IPS DF 19.7 (cell line): ENCODE measurements around the gene UBE2J1.
"Not testable (repeated sequence)": the region's sequence is repeated elsewhere in the genome, so short reads cannot be mapped to it uniquely, and the experiment has no call there.

Experiments
- DNase-seq: peaks from one replicate; pipeline ENCODE4 v3.0.0-alpha.2; 2013; ENCODE audit warnings: low read depth, low spot score

Gene UBE2J1

DNA sequence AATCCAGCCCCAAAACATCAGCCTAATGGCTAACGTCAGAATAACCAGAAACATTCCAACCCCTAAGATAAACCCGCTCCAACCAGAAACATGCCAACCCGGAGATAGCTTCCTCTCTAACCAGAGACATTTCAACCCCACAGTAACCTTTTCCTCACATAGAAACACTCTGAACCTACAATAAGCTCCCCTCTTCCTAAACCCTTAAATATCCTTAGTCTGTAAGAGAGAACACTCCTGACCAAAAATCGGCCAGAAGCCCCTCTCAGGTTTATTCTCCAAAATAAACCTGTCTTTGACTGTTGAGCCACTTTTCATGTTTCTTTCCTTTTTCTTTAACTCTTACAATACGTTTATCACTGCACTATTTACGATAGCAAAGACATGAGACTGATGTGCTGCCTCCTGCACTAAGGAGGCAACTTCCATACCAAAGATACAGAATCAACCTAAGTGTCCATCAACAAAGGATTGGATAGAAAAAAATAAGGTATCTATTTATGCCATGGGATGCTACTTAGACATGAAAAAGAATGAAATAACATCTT, 32.4 kb downstream of the UBE2J1 start:
- DNase-seq, result no peak

DNA sequence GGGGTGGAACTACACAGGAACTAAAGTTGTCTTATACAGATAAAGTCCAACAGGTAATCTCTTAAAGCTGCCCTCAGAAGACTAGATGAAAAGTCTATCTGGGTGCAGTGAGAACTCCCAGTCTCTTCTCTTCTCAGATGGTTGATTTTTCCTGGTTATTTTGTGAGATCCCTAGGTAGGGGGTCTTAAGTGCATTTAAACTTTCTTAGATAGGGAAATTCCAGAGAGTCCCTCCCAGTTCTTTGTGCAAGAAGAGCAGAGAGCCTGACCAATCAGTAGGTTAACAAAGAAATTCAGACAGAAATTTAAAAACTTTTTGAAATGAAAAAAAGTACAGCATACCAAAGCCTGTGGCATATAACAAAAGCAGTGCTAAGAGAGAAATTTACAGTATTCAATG, 35.5 kb downstream of the UBE2J1 start:
- no peak for DNase-seq

DNA sequence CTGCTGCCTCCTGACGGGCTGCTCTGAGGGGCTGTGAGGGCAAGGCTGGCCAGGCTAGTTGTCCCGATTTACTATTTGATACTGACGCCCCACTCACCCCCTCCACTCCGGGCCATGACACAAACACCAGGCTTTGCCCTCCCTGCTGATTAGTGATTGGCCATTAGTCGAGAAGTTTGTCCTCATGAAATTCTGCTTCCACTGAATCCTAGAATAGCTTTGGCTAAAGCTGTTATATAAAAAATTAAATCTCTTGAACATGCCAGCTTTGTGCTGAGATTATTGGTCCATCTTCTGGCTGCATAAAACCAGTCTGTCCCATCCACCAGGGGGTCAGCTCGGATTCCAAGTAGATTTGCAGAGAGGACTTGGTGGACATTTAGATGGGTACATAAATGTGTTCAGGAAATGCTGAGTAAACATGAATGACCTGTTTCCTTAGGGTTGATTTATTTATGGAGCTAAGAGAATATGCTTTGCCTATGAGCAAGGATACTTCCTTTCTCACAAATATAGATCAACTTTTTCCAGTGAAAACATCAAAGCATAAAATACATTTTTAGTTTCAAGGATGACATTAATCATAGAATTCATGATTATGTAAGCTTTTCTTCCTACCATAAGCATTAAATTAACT, 37.2 kb downstream of the UBE2J1 start, which contains the start of gene GABRR2:
Gene GABRR2 (minus strand): TSS at position 51 of the 637 bp plus-strand sequence. CDS start 134 bp downstream, outside the sequence.
- DNase-seq, result no peak

DNA sequence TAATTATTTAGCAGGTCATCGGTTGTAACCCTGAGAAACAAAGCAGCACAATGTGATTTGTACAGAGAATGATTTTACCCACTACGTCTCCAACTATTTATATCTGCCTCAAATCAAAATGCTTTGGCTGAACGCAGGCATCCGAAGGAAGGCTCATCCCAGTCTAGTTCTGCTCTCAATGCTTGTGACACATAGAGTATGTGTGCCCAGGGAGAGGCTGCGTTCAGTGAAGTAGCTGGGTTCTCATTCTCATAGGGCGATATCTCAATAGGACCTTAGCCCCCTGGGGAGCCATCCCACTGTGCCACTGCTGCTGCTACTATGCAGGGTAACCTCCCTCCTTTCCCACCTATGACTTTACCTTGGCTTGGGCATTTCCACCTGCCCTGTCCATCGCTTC, 37.8 kb downstream of the UBE2J1 start:
- DNase-seq, result no peak

DNA sequence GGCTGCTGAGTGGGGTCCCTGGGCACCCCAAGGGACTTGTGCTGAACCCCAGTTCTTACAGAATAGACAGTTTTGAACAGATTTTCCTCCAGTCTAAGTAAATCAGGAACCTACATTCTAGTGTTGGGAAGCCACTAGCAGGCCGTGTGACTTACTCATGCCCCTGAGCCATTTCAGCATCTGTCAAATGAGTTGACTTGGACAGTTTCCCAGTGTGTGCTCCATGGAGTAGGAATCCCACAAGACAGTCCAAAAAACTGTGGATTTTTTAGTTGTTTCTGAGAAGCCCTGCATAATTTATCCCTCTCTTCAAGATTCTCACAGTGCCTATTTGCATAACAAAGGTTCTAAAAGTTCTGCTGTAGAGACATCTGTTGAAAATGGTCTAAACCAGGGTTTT, 39.5 kb downstream of the UBE2J1 start:
- DNase-seq, result no peak

DNA sequence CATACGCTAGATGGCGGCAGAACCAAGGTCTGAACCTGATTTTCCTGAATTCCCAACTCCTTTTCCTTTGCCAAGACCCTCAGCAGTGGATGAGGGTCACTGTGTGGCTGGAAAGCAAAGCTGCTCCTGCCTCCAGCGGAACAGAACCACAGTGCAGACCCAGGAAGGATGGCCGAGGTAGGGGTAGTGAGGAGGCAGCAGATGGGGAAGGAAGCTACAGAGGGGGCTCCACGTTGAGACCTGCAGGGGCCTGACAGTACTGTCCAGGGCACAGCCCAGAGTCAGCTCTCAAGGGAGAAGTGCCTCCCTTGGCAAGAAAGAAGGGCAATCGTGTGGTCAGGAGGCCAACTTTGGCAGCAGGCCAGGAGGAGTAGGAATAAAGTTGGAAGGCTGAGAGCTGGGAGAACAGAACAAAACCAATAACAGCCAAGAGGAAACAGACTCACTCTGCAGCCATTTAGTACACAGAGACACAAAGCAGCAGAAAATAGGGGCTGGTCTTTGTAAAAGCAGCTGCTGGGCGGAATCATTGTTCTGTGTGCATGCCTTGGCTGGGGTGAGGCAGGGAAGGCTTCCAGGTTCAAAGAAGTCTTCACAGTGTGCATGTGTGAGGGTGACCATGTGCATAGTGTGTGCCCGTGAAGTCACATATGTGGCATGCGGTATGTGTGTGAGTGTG, 40.5 kb downstream of the UBE2J1 start:
- DNase-seq, result peak; percentile 61

DNA sequence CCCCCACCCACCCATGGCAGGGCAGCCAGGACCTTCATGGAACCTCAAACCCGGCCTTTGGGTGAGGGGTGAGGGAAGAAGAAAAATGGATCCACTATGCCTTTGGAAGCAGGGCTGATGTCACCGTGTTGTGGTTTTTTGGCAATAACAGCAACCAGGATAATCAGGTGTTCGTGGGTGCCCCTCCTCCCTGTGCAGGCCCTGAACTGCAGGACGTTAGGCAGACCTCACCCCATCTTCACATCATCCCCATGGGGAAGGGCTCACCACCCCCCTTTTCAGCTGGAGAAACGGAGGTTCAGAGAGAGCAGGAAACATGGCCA, 41.0 kb downstream of the UBE2J1 start:
- DNase-seq, result no peak

DNA sequence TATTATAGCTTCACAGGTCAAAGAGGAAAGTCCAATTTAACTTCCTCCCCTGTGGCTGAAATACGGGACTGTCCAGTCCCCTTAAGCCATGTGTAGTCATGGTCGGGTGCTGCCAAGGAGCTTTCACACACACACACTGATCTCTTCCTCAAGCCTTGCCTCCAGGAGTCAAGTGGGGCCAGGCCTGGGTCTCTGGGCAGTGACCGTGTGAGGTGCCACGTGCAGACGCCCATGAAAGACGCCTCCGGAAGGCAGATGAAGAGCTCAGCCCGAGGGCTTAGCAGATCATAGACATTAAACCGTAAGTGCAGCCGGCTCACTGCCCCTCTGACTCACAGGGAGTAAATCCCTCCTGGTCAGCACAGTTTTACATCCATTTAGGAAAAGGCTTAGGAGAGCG, 41.6 kb downstream of the UBE2J1 start:
- DNase-seq, result no peak

DNA sequence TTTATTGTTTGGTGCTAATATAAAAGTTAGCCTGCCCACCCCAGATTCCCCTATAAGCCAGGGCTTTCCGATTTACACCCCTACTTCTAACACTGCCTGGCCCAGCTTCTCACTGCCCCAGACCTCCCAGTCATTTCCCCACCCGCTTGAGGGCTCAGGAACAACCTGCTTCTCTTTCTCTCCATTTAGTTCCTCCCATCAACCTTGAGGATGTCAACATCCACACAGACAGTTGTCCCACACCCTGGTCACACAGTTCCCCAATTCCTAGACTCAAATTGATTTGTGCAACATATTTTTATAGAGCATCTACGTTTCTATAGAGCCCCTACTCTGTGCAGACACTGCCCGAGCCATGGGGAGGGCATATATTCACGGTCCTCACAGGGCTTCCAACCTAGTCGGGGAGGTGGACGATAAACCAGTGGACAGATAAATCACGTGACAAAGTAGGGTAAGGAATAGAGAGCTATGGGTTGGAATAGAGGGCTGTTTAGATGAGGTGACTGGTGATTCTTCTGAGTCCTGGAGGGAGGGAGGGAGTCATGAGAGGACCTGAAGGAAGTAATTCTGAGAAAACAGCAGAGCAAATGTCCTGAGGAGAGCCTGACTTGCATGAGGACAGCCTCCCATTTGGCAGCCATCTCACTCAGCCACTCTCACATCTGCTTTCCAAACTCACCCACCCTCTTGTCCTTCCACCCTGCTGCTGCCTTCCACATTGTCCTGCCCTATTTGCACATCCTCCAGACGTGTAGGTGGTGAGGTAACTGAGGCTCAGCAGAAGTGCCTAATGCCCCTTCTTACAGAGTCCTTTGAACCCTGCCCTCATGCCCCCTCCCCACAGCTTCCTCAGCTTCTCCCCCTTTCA, 43.8 kb downstream of the UBE2J1 start:
- DNase-seq, result no peak

DNA sequence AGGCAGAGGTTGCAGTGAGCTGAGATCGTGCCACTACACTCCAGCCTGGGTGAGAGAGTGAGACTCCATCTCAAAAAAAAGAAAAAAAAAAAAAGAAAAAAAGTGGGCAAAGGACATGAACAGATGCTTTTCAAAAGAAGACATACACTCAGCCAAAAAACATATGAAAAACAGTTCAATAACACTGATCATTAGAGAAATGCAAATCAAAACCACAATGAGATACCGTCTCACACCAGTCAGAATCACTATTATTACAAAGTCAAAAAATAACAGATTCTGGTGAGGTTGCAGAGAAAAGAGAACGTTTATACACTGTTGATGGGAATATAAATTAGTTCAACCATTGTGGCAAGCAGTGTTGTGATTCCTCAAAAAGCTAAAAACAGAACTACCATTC, 48.0 kb downstream of the UBE2J1 start:
- not testable (repeated sequence) for DNase-seq

DNA sequence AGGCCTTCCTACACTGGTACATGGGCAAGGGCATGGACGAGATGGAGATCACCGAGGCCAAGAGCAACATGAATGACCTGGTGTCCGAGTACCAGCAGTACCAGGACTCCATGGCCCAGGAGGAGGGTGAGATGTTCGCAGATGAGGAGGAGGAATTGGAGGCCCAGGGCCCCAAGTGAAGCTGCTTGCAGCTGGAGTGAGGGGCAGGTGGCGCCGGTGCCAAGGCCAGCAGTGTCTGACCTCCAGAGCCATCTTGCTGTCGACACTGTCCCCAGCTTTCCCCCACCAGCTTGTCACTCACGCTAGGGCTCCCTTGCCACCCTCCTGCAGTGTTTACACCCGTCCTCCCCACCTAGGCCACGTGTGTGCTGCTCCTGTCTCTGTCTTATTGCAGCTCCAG, 49.6 kb downstream of the UBE2J1 start:
- DNase-seq, result no peak

DNA sequence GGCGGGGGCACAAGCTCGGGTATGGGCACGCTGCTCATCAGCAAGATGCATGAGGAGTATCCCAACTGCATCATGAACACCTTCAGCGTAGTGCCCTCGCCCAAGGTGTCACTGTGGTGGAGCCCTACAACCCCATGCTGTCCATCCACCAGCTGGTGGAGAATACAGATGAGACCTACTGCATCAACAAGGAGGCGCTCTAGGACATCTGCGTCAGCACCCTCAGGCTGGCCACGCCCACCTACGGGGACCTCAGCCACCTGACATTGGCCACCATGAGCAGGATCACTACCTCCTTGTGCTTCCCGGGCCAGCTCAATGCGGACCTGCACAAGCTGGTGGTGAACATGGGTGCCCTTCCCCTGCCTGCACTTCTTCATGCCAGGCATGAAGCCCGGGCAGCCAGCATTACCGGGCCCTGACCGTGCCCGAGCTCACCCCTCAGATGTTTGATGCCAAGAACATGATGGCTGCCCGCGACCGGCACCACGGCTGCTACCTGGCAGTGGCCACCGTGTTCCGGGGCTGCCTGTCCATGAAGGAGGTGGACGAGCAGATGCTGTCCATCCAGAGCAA, 50.2 kb downstream of the UBE2J1 start:
- no peak for DNase-seq

DNA sequence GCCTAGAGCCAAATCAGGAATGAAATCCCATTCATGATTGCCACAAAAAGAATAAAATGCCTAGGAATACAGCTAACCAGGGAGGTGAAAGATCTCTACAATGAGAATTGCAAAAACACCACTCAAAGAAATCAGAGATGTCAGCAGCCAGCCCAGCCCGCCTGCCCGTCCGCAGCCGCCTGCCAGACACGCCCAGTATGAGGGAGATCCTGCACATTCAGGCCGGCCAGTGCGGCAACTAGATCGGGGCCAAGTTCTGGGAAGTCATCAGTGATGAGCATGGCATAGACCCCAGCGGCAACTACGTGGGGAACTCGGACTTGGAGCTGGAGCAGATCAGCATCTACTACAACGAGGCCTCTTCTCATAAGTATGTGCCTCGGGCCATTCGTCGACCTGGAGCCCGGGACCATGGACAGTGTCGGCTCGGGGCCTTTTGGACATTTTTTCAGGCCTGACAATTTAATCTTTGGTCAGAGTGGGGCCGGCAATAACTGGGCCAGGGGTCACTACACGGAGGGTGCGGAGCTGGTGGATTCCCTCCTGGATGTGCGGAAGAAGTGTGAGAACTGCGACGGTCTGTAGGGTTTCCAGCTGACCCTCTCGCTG, 50.8 kb downstream of the UBE2J1 start:
- no peak for DNase-seq

DNA sequence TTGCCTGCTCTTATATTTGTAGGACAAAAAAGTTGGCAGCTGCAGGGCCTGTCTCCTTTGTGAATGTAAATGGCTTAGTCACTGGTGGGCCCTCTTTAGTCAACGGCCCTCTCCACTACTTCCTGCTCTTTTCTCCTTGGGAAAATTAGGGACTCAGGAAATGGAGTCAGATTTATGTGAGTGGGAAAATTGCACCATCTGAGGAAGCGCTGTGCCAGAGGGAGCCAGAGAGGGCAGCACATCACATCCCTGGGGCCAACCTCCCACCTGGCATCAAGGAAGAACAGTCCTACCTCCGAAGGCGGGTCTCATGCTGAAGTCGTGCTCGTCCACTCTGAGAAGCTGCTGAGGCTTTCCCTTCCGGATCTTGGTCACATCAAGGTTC, 53.1 kb downstream of the UBE2J1 start:
- no peak for DNase-seq

DNA sequence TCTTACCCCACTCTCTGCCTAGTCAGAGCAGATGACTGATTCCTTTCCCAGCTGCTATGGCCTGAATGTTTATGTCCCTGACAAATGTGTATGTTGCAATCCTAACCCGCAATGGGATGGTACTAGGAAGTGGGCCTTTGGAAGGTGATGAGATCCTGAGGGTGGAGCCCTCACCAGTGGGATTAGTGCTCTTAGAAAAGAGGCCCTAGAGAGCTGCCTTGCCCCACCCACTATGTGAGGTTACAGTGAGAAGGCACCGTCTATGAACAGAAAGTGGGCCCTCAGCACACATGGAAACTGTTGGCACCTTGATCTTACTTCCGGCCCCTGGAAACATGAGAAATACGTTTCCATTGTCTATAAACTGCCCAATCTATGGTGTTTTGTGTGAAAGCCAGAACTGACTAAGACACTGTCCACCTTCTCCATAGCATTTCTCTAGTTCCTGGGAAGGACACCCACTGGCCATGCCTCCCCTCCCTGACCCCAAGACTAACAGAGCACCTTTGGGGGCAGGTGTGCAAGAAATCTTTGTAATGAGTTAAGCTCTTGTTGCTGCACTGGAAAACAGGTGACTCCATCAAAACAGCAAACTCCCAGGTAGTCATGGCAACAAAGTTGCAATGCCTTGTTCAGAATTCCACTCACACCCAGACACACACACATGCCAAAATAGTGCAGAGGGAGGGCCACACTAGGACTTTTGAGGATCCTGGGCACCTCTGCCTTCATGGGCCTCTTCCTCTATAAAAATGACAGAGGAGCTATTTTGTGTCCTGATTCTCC, 53.6 kb downstream of the UBE2J1 start:
- no peak for DNase-seq

DNA sequence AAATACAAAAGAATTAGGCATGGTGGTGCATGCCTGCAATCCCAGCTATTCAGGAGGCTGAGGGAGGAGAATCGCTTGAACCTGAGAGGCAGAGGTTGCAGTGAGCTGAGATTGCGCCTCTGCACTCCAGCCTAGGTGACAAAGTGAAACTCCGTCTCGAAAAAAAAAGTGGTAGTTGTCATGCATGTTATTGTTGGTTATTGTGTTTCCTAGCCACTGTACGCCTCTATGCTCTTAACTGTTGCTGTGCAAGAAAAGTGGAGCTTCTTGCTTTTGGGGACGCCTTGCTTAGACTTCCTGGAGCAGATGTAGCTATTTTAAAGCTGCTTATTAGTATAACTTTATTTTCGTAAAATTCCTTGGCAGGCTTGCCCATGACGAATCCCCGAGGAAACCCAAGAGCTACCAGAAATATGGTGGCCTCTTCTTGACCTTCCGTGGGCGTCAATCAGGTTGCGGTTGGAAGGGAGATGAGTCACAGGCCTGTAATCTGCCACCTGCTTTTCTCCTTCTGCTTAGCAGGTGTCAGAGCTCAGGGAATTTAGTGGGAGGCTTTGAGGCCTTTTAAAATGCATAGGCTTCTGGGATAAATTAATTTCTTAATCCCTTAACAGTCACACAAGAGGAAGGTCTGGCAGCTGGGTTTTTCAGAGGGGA, 54.7 kb downstream of the UBE2J1 start:
- DNase-seq, result no peak

DNA sequence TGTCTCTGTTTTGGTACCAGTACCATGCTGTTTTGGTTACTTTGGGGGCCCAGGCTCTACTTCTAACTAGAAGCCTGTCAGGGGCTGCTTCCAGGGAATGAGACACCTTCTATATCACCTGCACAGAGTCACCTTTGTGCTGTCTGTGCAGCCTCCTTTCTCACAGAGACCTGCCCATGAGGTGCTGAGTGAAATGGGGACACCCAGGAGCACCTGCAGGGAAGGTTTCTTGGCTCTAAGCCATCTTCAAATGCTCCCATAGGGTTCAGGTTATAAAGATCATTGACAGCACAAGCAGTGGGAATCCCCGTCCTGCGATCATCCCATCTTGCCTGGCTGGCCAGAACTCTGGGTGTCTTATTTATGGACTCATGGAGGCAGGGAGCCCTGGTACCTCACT, 56.5 kb downstream of the UBE2J1 start:
- no peak for DNase-seq

DNA sequence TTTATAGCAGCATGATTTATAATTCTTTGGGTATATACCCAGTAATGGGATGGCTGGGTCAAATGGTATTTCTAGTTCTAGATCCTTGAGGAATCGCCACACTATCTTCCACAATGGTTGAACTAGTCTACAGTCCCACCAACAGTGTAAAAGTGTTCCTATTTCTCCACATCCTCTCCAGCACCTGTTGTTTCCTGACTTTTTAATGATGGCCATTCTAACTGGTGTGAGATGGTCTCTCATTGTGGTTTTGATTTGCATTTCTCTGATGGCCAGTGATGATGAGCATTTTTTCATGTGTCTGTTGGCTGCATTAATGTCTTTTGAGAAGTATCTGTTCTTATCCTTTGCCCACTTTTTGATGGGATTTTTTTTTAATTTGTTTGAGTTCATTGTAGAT, 57.4 kb downstream of the UBE2J1 start:
- not testable (repeated sequence) for DNase-seq

DNA sequence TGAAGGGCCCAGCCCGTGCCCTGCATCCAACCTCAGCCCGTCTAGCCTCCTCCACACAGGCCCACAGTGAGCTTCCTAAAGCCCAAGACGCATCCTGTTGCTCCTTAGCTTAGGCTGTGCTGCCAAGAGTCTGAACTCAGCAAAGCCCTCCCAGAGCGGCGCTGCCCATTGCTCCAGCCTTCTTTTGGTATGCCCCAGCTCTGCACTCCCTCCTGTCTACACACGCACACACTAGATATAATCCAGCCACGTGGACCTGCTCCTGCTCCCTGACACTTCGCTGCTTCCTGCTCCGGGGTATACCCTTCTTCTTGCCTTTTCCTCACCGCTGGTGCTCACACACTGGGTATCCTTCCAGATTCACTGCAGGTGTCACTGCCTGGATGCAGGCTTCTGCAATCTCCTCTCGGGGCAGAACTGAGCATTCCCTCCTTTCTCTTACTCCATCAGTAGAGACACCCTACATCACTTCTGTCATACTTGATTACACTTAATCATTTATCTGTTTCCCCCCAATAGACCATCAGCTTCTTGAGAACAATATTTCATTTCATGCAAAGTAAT, 61.2 kb downstream of the UBE2J1 start:
- no peak for DNase-seq
